ENCODE data around the gene RSRC1.
"Not testable (repeated sequence)": the region's sequence is repeated elsewhere in the genome, so short reads cannot be mapped to it uniquely, and the experiment has no call there.

The RSRC1 gene

GRCh38 chr3:158109804-158110657 is at the start of gene RSRC1:
TSS of gene RSRC1 (plus strand) at chr3:158110089. CDS start at chr3:158122105, 12,016 bp downstream.
- peak; percentile 57 to 70 for DNase-seq (ENCODE audit: low read depth in 2 of 2)

GRCh38 chr3:158065574-158065973 is 44.3 kb upstream of the RSRC1 start:
- DNase-seq (ENCODE audit: low read depth in 2 of 2) = not testable (repeated sequence)

GRCh38 chr3:158072790-158073189 is 37.1 kb upstream of the RSRC1 start:
- no peak for DNase-seq (ENCODE audit: low read depth in 2 of 2)

- no peak for DNase-seq (ENCODE audit: low read depth in 2 of 2)
Measured at GRCh38 chr3:158074591-158074990, 35.3 kb upstream of the RSRC1 start.

GRCh38 chr3:158079599-158079998 is 30.3 kb upstream of the RSRC1 start:
- no peak for DNase-seq (ENCODE audit: low read depth in 2 of 2)

- DNase-seq (ENCODE audit: low read depth in 2 of 2) = no peak
Measured at GRCh38 chr3:158084651-158085050, 25.2 kb upstream of the RSRC1 start.

- DNase-seq (ENCODE audit: low read depth in 2 of 2) = no peak
Measured at GRCh38 chr3:158085358-158085757, 24.5 kb upstream of the RSRC1 start.

GRCh38 chr3:158085931-158086330 is 24.0 kb upstream of the RSRC1 start:
- DNase-seq (ENCODE audit: low read depth in 2 of 2) = no peak

GRCh38 chr3:158086361-158086760 is 23.5 kb upstream of the RSRC1 start:
- no peak for DNase-seq (ENCODE audit: low read depth in 2 of 2)

GRCh38 chr3:158086776-158087175 is 23.1 kb upstream of the RSRC1 start:
- no peak for DNase-seq (ENCODE audit: low read depth in 2 of 2)

- DNase-seq (ENCODE audit: low read depth in 2 of 2) = no peak
Measured at GRCh38 chr3:158091531-158091930, 18.4 kb upstream of the RSRC1 start.

- no peak for DNase-seq (ENCODE audit: low read depth in 2 of 2)
Measured at GRCh38 chr3:158093526-158093925, 16.4 kb upstream of the RSRC1 start.

- no peak for DNase-seq (ENCODE audit: low read depth in 2 of 2)
Measured at GRCh38 chr3:158094235-158095110, 15.4 kb upstream of the RSRC1 start.

- no peak for DNase-seq (ENCODE audit: low read depth in 2 of 2)
Measured at GRCh38 chr3:158095111-158095813, 14.6 kb upstream of the RSRC1 start.

GRCh38 chr3:158095814-158096704 is 13.8 kb upstream of the RSRC1 start:
- DNase-seq (ENCODE audit: low read depth in 2 of 2) = no peak

GRCh38 chr3:158097081-158097592 is 12.8 kb upstream of the RSRC1 start:
- DNase-seq (ENCODE audit: low read depth in 2 of 2) = no peak

- peak; percentile 36 to 56 for DNase-seq (ENCODE audit: low read depth in 2 of 2)
Measured at GRCh38 chr3:158097593-158098308, 12.1 kb upstream of the RSRC1 start.

- no peak for DNase-seq (ENCODE audit: low read depth in 2 of 2)
Measured at GRCh38 chr3:158098309-158098639, 11.6 kb upstream of the RSRC1 start.

GRCh38 chr3:158098834-158099424 is 11.0 kb upstream of the RSRC1 start:
- no peak for DNase-seq (ENCODE audit: low read depth in 2 of 2)

GRCh38 chr3:158100681-158101080 is 9.2 kb upstream of the RSRC1 start:
- DNase-seq (ENCODE audit: low read depth in 2 of 2) = no peak
